ENCODE results near the gene PLK2.

The PLK2 gene

GRCh38 chr5:58455480-58455879 lies 4.4 kb downstream of the PLK2 start (continued):
- TF ChIP-seq ZNF792 (tag by site-specific recombination; IDR thresholded peaks at IDR 0.05), result no peak

- ChIA-PET POLR2A (no interaction called here), CTCF (interaction anchor here (1.2 to 1.9 kb wide), 2 partner anchors 567 to 677 kb away, joined by 4 to 7 read pairs; no protein-coding TSS in a partner anchor)
- H3K4me1 ChIP-seq (ENCODE audit: control insufficient read depth, insufficient read depth, low read length), result no peaks in the 10 kb centered on the region
- no peak overlapping the region for H3K27ac ChIP-seq (ENCODE audit: extremely low read depth, low read depth, low read length)
- TF ChIP-seq ZFP69B (tag by site-specific recombination; IDR thresholded peaks at IDR 0.05) (no peak), ZXDB (tag by site-specific recombination; IDR thresholded peaks at IDR 0.05) (no peak), SP7 (tag by site-specific recombination; IDR thresholded peaks at IDR 0.05) (no peak), IKZF3 (tag by site-specific recombination; IDR thresholded peaks at IDR 0.05) (no peak), ZNF354C (tag by site-specific recombination; IDR thresholded peaks at IDR 0.05; ENCODE audit: borderline replicate concordance, low read depth) (no peak), ZNF174 (tag by site-specific recombination; IDR thresholded peaks at IDR 0.05) (no peak), OVOL3 (tag by site-specific recombination; IDR thresholded peaks at IDR 0.05) (no peak), ZFP3 (tag by site-specific recombination; IDR thresholded peaks at IDR 0.05; ENCODE audit: low read depth) (no peak), GFI1B (tag by site-specific recombination; IDR thresholded peaks at IDR 0.05) (no peak), FEZF1 (tag by site-specific recombination; IDR thresholded peaks at IDR 0.05) (no peak), TSHZ1 (tag by site-specific recombination; IDR thresholded peaks at IDR 0.05; ENCODE audit: borderline replicate concordance) (no peak), ZIC2 (tag by site-specific recombination; IDR thresholded peaks at IDR 0.05) (no peak), ZNF548 (tag by site-specific recombination; IDR thresholded peaks at IDR 0.05) (no peak), ZSCAN23 (tag by site-specific recombination; IDR thresholded peaks at IDR 0.05) (no peak), ZBTB20 (tag by site-specific recombination; IDR thresholded peaks at IDR 0.05) (no peak), ZNF692 (tag by site-specific recombination; IDR thresholded peaks at IDR 0.05) (no peak), ZNF169 (tag by site-specific recombination; IDR thresholded peaks at IDR 0.05) (no peak), BCL11A (tag by site-specific recombination; IDR thresholded peaks at IDR 0.05; ENCODE audit: low read depth) (no peak)
- H3K36me3 ChIP-seq (ENCODE audit: control insufficient read depth in 2 of 2, insufficient read depth in 1 of 2, low read length in 2 of 2), result peaks cover 21 to 61% of the 10 kb centered on the region in 2 experiments; a peak in 2 of 3 replicates
- H3K9me3 ChIP-seq (ENCODE audit: control insufficient read depth, insufficient read depth, low read depth, low read length), result no peaks in the 10 kb centered on the region
- H3K4me3 ChIP-seq (ENCODE audit: low read depth, low read length), result no peak overlapping the region
Observed at GRCh38 chr5:58455066-58455465, 4.8 kb downstream of the PLK2 start.

GRCh38 chr5:58454025-58454424 lies 5.9 kb downstream of the PLK2 start:
- TF ChIP-seq ZBTB17 (tag by site-specific recombination; IDR thresholded peaks at IDR 0.05) (no peak), SP7 (tag by site-specific recombination; IDR thresholded peaks at IDR 0.05) (no peak), ZNF843 (tag by site-specific recombination; IDR thresholded peaks at IDR 0.05) (no peak), SP3 (tag by site-specific recombination; IDR thresholded peaks at IDR 0.05) (no peak), ZBTB48 (tag by site-specific recombination; IDR thresholded peaks at IDR 0.05) (no peak), ZNF114 (tag by site-specific recombination; IDR thresholded peaks at IDR 0.05) (no peak), KLF17 (tag by site-specific recombination; IDR thresholded peaks at IDR 0.05) (no peak), ZNF529 (tag by site-specific recombination; IDR thresholded peaks at IDR 0.05; ENCODE audit: insufficient replicate concordance) (no peak), HOXA7 (CRISPR knock-in tag; IDR thresholded peaks at IDR 0.05; ENCODE audit: borderline replicate concordance) (no peak), ZNF426 (tag by site-specific recombination; IDR thresholded peaks at IDR 0.05) (no peak), ZNF354C (tag by site-specific recombination; IDR thresholded peaks at IDR 0.05; ENCODE audit: borderline replicate concordance, low read depth) (no peak)
- Histone ChIP-seq H3K9me3 (ENCODE audit: control insufficient read depth, insufficient read depth, low read depth, low read length) (no peaks in the 10 kb centered on the region), H3K4me1 (ENCODE audit: control insufficient read depth, insufficient read depth, low read length) (no peaks in the 10 kb centered on the region), H3K4me3 (ENCODE audit: low read depth, low read length) (no peak overlapping the region), H3K27ac (ENCODE audit: extremely low read depth, low read depth, low read length) (no peak overlapping the region), H3K36me3 (ENCODE audit: control insufficient read depth in 2 of 2, insufficient read depth in 1 of 2, low read length in 2 of 2) (peaks cover 21 to 61% of the 10 kb centered on the region in 2 experiments; a peak in 2 of 3 replicates)
- ChIA-PET POLR2A (no interaction called here), CTCF (interaction anchor here (0.7 kb wide), 1 partner anchor 550 kb away, joined by 3 read pairs; no protein-coding TSS in a partner anchor)

All from HEK293 (cell line).